Measurements from ENCODE around the gene IRAK2. TPM values are rescaled to one million over a fixed set of nuclear protein-coding genes. Genes with fewer than 3 reads are reported as not detected.

Gene IRAK2
- total RNA-seq, 6 experiments from 2014 or later: 4.2 to 16.0 (median 8.4) TPM

DNA sequence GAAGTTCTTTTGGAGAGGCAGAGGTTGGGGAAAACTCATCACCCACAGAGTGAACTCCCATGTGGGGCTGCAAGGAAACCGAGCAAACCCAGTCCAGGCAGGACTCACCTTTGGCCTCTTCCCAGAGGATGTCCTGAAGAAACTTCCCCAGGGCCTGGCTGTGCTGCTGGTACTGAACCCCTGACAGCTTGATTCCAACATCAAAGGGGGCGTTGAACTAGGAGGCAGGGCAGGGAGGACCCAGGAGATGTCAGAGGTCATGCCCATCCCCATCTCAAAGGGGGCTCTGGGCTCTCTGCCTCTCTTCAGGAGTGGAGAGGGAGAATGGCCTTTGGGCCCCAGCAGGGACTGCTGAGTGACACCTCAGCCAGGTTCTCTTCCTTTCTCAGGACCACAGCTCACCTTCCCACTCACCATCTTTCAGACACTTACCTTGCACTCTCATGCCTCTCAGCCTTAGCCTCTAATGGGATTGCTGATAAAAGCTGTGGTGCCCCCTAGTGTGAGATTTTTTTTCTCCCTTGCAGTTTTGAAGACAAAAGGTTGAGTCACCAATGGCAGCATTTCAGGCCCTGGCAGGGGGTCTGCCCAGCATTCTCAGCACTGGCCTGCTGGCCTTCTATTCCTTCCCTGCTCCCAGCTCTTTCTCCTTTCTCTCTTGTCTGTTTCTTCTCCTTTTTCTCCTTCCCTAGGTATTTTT, 122.0 kb downstream of the IRAK2 start:
- TF ChIP-seq, protein P1, sequence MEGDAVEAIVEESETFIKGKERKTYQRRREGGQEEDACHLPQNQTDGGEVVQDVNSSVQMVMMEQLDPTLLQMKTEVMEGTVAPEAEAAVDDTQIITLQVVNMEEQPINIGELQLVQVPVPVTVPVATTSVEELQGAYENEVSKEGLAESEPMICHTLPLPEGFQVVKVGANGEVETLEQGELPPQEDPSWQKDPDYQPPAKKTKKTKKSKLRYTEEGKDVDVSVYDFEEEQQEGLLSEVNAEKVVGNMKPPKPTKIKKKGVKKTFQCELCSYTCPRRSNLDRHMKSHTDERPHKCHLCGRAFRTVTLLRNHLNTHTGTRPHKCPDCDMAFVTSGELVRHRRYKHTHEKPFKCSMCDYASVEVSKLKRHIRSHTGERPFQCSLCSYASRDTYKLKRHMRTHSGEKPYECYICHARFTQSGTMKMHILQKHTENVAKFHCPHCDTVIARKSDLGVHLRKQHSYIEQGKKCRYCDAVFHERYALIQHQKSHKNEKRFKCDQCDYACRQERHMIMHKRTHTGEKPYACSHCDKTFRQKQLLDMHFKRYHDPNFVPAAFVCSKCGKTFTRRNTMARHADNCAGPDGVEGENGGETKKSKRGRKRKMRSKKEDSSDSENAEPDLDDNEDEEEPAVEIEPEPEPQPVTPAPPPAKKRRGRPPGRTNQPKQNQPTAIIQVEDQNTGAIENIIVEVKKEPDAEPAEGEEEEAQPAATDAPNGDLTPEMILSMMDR (IDR thresholded peaks at IDR 0.05): peak in 2 of 4 donors; percentile 20 to 34
- no peak for TF ChIP-seq POLR2A (IDR thresholded peaks at IDR 0.05)
- DNase-seq: no peak
- H3K4me1 ChIP-seq: no peaks in the 10 kb centered on the region
- H3K4me3 ChIP-seq: no peak overlapping the region
- no peaks in the 10 kb centered on the region for H3K27me3 ChIP-seq
- peaks cover 0 to 22% (median 3%) of the 10 kb centered on the region in 4 donors for H3K36me3 ChIP-seq
- H3K9me3 ChIP-seq: no peaks in the 10 kb centered on the region
- intact Hi-C loops (cut with DNase I): no loop called here
- WGBS (ENCODE audit: insufficient coverage, low coverage, low lambda C conversion rate, missing lambda C conversion rate): 85% methylated on average over 2 of the region's 2 CpGs
- peak in 1 of 4 donors; percentile 46 for ATAC-seq
- no peak overlapping the region for H3K27ac ChIP-seq

DNA sequence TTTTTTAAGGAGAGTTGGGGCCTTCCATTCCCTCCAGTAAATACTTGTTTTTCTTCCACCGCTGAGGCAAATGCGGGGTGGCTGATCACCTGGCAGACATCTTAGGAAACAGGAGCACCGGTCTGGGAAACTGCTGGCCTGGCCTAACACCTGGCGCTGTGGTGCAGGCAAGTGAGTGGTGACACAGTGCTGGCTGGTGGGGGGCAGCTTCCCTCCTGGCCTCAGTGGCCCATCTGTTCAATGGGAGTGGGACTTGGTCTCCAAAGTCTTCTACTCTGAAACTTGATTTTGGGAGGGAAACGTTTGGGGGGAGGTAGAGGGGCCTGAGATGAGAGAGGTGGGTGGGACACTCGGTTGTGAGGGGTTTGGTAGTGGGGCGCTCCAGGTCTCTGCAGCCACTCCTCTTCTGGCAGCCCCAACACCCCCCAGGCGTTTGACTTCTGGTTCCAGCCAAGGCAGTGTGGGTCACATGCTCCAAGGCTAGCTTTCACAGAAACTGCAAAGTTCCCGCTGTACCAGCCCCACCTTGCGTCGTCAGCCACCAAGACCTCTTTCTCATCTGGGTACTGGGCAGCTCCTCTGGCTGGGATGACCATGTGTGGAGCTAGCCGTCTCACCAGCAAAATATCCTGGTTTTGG, 123.3 kb downstream of the IRAK2 start:
- no peak overlapping the region for H3K4me3 ChIP-seq
- 83% methylated on average over 3 of the region's 12 CpGs for WGBS (ENCODE audit: insufficient coverage, low coverage, low lambda C conversion rate, missing lambda C conversion rate)
- peaks cover 0 to 18% (median 0%) of the 10 kb centered on the region in 4 donors for H3K36me3 ChIP-seq
- TF ChIP-seq POLR2A (IDR thresholded peaks at IDR 0.05): no peak
- TF ChIP-seq, protein P1 (IDR thresholded peaks at IDR 0.05): no peak
- intact Hi-C loops (cut with DNase I): no loop called here
- no peaks in the 10 kb centered on the region for H3K4me1 ChIP-seq
- H3K9me3 ChIP-seq: no peaks in the 10 kb centered on the region
- no peak overlapping the region for H3K27ac ChIP-seq
- H3K27me3 ChIP-seq: no peaks in the 10 kb centered on the region
- DNase-seq: no peak
- no peak for ATAC-seq

DNA sequence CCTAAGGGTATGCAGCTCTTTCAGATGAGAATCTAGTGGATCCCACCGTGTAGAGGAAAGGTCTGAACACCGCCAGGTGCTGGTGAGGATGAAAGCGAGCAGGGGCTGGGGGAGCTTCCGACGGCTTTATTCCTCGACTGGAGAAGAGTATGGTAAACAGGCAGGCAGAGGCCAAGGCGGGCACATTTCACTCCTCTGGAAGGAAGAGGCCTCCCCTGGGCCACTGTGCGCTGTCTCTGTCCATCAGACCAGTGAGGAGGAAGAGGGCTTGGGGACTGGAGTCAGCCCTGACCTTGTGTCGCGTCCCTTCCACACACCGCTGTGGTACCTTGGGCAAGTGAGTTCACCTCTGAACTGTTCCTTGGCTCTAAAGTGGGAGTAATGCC, 123.8 kb downstream of the IRAK2 start:
- intact Hi-C loops (cut with DNase I): no loop called here
- Histone ChIP-seq H3K36me3 (peaks cover 0 to 13% (median 0%) of the 10 kb centered on the region in 4 donors), H3K4me1 (no peaks in the 10 kb centered on the region), H3K27me3 (no peaks in the 10 kb centered on the region), H3K4me3 (no peak overlapping the region), H3K9me3 (no peaks in the 10 kb centered on the region), H3K27ac (no peak overlapping the region)
- 91% methylated on average over 6 of the region's 11 CpGs for WGBS (ENCODE audit: insufficient coverage, low coverage, low lambda C conversion rate, missing lambda C conversion rate)
- DNase-seq: no peak
- TF ChIP-seq POLR2A (IDR thresholded peaks at IDR 0.05): no peak
- TF ChIP-seq, protein P1 (IDR thresholded peaks at IDR 0.05): no peak
- ATAC-seq: no peak

DNA sequence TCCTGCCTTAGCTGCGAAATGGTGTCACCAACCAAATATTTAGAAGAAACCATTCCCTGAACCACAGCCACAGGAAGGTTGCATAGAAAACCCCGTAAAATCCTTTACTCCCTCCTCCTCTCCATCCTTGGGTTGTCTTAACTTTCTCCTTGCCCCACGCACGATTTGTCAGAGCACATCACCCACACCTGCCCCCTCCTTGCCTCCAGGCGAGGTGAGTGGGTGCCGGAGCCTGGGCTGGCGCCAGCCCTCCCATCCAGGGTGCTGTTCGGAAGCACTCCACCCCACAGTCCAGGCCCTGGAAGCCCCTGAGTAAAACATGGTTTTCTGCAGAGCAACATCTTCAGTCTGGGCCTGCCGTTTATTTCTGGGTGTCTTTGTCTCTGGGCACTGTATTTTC, 124.4 kb downstream of the IRAK2 start:
- ATAC-seq (no peak), DNase-seq (no peak)
- Histone ChIP-seq H3K4me1 (no peaks in the 10 kb centered on the region), H3K9me3 (no peaks in the 10 kb centered on the region), H3K27ac (no peak overlapping the region), H3K36me3 (peaks cover 0 to 11% (median 0%) of the 10 kb centered on the region in 4 donors), H3K27me3 (no peaks in the 10 kb centered on the region), H3K4me3 (no peak overlapping the region)
- intact Hi-C loops (cut with DNase I): no loop called here
- WGBS (ENCODE audit: insufficient coverage, low coverage, low lambda C conversion rate, missing lambda C conversion rate): 89% methylated on average over 8 of the region's 9 CpGs
- TF ChIP-seq, protein P1 (IDR thresholded peaks at IDR 0.05): no peak
- no peak for TF ChIP-seq POLR2A (IDR thresholded peaks at IDR 0.05)

All from right lobe of liver (tissue), 6 donors.